Posterior cingulate gyrus (tissue), 11 donors: ENCODE results near the gene RAD51B.

Source experiments
- DNase-seq, 10 donors: peaks; one replicate each; pipeline versions ENCODE4 v3.0.0 to v3.0.0-alpha.2; 2020 to 2021; ENCODE audit warnings: mixed read lengths in 3 of 10
- intact Hi-C: fragments of 100-400 bp; cut with DNase I; formaldehyde crosslinking; loops from one replicate; pipeline ENCODE4 v1.15.1; 2023

Gene RAD51B

DNA sequence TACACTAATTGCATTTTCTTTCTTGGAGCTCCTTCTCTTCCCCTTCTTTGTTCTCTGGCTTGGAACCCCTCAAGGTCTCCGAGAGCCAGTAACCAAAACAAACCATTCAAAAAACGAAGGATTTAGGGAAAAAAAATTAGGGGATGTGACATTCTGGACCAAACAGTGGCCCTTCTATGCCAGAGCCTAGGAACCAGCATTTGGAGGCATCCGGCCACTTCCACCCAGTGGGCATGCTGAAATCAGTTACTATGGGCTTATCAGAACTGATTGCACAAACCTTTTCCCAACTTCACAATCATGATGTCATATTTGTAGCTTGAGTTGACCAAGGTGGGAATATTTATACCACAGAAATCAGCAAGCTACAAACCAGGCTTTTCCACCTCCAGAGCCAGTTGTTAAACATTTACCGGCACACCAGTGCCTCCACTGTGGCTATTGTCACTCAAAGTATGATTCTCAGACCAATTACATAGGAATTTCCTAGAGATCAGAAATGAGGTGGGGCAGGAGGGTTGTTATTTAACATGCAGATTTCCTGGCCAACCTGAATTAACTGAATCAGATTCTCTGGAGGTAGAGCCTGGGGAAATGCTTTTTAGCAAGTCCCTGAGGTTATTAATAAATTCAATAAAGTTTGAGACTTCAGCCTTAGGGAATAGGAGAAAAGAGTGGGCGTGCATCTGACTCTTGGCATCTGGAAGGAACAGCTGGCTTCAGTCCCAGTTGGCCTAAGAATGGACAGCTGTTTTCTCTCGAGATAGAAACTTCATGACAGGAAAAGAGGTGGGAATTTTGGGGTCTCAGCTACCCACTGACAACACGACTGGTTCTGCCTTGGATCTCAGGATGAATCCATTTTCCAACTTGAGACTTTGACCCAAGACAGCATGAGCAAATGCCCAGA is 699.4 kb downstream of the RAD51B start:
- DNase-seq, result no peak
- intact Hi-C loops, result no loop called here

GRCh38 chr14:68519671-68520187 is 700.1 kb downstream of the RAD51B start:
- no peak for DNase-seq
- intact Hi-C loops, result no loop called here

DNA sequence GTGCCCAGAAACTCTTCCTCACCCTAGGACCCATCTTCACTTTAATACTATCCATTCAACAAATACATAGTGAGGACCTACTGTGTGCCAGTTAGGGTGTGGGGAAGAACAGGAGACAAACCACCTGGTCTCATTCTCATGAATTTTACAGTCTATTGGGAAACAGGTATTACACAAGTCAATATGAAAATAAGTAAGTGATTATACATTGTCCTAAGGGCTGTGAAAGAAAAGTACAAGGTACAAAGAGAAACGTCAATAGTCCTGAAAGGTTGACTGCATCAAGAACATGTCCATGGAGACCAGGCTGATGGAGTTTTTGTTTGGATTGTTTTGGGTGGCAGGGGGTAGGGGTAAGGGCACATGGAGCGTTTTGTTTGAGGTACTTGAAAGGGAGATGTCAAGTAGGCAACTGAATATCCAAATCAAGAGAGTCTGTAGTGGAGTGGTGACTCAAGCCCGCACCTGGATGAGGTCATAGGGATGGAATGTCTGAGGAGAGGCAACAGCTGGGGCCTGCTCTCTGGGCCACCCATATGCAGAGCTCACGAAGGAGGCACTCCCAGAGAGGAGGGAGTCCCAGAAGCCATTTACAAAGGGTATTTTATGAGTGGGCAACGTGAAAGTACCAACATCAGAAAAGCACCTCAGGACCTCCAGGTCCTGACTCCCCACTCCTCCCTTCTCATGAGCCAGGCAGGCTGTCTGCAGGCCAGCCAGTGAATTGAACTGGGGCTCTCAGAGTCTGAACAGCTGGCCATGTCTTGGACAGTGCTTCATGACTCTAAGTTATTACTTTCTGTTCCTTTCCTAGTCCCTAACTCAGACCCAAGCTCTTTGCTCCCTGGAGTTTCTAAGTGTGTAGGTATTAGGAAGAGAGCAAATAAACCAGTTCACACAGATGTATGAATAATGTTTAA is 701.3 kb downstream of the RAD51B start:
- DNase-seq, result no peak
- intact Hi-C loops, result no loop called here

DNA sequence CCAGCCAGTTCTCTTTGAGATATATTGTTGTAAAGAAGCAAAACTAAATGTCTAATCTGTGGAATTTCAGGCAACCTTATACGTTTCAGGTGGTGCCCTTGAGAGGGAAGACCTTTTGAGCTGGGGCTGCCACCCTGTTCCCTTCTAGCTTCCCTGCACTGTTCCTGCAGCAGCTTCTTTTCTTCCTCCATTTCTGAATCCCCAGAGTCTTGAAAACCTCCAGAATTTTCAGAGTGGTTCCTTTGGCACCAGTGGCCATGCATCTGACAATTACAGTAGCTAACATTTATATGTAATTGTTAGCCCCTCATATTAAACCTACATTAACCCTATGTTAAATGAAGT is 702.0 kb downstream of the RAD51B start:
- intact Hi-C loops, result no loop called here
- no peak for DNase-seq

GRCh38 chr14:68521961-68522509 is 702.5 kb downstream of the RAD51B start:
- DNase-seq, result no peak
- intact Hi-C loops, result no loop called here

DNA sequence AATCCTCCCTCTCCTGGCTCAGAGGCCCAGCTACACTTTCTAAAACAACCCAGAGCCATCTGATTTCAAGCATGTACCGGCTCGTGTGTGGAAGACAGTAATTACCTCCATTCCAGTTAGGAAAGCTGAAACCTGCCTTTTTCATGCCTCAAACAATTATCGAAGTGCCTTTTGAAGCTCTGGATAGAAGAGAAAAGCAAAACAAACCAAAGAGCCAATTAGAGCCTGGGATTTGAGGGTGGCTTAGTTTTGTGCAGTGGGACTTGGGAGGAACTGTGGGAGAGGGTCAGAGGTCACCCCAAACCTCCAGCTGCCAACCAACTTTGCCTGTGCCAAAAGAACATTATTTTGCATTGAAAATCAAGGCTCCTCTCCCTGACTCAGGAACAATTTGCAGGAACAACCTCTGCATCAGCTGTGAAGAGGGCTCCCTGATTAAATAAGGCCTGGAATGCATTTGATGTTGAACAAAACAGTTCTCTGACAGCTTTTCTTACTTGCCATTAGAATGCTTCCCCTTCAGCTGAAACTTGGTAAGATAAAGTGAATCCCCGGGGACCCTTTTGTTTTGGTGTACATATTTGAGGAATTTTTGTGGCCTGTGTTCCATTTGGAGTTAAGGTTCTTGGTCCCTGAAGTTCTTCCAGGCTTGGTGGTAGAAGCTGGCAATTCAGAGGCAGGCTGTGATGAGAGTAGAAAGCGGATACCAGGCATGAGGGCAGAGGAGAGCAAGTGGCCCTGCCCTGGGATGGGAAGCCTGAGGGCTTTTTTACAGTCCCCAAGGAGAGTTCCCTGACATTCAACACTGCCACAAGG is 703.1 kb downstream of the RAD51B start:
- DNase-seq, result no peak
- intact Hi-C loops, result no loop called here

DNA sequence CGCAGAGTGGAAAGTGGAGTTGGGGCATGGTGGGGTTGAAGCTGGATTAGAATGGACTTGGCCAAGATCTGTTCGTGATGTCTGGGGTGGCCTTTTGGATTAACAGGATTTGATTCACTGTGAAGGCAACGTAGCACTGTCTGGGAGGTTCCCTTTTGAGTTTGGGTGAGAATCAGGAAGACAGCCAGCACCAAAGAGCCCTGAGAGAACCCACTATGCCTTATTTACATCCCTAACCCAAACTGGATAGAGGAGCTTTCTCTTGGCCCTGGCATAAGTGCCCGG is 703.7 kb downstream of the RAD51B start:
- intact Hi-C loops, result no loop called here
- no peak for DNase-seq

DNA sequence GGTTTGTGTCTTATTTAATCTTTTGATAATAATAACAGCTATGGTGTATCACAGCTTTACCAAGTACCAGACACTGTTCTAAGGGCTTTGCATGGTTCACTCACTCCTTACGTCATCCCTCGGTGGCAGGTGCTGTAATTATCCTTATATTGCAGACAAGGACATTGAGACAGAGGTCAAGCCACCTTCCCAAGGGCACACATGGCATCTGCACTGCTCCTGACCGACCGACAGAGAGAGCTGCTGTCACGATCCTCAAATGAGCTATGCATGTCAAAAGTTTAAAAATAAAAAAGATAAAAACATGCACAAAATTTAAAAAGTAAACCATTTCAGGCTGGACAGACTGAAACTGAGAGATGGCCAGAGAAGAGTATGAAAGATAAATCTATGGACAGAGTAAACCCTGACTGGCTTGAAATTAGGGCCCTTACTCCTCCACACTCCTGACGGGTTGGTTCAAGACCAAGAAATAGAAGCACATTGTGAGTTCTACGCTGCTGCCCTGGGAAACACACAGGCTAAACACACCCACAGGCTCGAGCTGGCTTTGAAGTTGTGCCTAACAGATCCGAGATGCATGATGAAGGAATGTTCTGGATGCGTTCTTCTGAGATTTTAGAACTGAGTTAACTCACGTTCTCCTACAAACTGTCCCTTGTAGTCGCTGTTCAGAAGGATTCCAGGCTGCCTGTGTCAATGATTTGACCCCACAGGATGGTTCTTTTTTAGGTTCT is 704.6 kb downstream of the RAD51B start:
- DNase-seq, result no peak
- intact Hi-C loops, result no loop called here

- DNase-seq, result no peak
- intact Hi-C loops, result no loop called here
Observed at GRCh38 chr14:68525516-68525915, 705.9 kb downstream of the RAD51B start.

DNA sequence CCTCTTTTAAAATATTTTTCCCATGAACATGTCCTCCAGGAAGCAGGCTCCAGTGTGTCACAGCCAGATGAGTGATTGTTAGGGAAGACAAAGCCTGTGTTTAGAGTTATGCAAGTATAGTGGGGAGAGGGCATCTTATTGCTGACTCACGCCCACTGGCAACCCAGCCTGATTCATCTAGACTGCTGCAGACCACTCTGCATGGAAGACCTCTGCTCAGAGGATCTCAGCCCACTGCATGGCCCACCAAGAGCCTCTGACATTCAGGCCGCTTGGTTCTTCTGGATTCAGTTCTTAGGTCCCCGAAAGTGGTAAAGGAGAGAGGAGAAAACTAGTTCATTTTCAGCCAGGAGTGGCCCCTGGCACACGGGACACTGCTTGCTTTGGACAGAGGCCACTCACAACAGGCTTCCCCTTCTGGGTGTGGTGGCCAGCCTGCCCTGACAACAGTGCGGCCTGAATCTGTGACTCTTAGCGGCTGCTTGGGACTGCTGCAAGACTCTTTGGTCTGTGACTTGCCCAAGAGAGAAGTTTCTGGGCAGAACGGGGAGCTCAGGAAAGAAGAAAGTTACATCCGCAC is 707.0 kb downstream of the RAD51B start:
- intact Hi-C loops, result no loop called here
- no peak for DNase-seq

GRCh38 chr14:68527329-68527851 is 707.8 kb downstream of the RAD51B start:
- DNase-seq, result no peak
- intact Hi-C loops, result no loop called here

- intact Hi-C loops, result no loop called here
- DNase-seq, result no peak
Observed at GRCh38 chr14:68528040-68528687, 708.6 kb downstream of the RAD51B start.

DNA sequence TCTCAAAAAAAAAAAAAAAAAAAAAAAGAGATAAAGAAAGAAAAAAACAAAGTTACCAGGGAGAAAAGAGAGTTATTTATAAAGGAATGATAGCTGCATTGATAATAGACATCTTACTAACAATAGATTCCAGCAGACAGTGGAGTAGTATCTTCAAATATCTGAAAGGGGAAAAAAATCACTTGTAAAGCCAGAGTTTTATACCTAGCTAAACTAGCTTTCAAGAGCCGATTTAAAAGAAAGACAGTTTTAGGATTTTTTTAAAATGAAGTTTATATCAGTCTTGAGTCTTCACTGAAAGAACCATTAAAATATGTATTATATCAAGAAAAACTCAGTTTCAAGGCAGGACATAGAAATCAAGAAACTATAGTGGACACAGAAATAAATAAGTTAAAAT is 710.9 kb downstream of the RAD51B start:
- DNase-seq, result no peak
- intact Hi-C loops, result no loop called here

GRCh38 chr14:68532496-68532895 is 712.9 kb downstream of the RAD51B start:
- intact Hi-C loops, result no loop called here
- DNase-seq, result no peak

- no peak for DNase-seq
- intact Hi-C loops, result no loop called here
Observed at GRCh38 chr14:68534276-68534675, 714.7 kb downstream of the RAD51B start.

DNA sequence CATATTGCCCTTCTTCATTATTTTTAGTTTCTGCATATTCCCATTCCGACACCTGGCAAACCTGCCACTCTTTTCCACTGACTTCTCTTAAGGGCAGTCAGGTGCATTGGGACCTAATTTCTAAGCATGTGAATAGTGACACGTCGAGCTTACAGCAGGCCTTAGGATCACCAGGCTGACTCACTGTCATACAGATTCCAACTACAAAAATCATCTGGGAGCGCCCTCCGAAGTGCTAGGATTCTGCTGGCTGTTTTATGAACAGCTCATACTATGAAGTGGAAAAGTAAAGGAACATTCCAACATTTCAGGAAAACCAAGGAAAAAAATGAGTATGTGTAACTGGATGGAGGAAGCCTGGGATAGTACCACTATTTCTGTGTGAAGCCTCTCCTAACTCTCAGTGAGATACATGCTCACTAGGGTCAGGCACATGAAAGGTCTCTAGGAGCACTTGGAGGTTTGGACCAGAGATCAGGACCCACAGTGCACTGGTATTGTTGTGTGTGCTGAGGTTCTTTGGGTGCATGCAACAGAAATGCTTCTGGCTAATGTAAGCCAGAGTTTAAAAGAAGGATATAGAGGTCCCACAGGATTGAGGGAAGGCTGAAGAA is 715.9 kb downstream of the RAD51B start:
- DNase-seq, result no peak
- intact Hi-C loops, result no loop called here

- intact Hi-C loops, result no loop called here
- no peak for DNase-seq
Observed at GRCh38 chr14:68536018-68536410, 716.4 kb downstream of the RAD51B start.

- no peak for DNase-seq
- intact Hi-C loops, result no loop called here
Observed at GRCh38 chr14:68538639-68539038, 719.1 kb downstream of the RAD51B start.
